GM10847 (cell line): Measurements from ENCODE around the gene CCDC9.

Source experiments
- POLR2A ChIP-seq: IDR thresholded peaks from 2 replicates; pipeline ENCODE4 v1.6.1; 2011; ENCODE audit not compliant: insufficient read length; ENCODE audit errors: extremely low read depth

The CCDC9 gene

DNA sequence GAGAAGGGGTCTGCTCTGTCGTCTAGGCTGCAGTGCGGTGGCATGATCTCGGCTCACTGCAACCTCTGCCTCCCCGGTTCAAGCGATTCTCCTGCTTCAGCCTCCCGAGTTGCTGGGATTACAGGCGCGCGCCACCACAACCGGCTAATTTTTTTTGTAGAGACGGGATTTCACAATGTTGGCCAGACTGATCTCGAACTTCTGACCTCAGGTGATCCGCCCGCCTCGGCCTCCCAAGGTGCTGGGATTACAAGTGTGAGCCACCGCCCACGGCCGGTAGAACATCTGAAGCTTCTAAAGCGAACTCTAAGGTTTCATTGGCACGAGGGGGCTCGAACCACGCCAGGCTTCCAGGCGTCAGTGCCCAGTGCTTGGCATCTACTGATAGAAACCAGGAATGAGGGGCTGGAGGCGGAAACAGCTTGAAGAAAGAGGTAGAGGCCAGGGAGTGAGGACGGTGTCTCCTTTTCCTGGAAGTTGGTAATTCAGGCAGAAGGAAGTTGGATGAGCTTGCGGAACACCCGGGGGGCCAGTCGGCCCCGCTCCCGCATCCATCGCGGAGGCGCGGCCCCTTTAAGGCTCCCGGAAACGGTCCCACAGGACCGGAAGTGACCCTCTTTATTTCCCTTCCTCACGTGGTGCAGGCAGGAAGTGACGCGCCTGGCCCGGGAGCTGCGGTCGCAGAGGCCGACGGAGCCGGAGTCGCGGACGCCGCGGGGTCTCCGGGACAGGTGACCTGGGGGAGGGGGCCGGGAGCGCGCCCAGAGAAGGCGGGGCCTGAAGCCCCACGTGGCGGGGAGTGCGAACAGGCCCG, at the start of gene CCDC9:
CCDC9 (plus strand) TSS at position 647 of the 814 bp plus-strand sequence. CDS start 1,876 bp downstream, outside the sequence.
- peak; percentile 73 for TF ChIP-seq POLR2A

DNA sequence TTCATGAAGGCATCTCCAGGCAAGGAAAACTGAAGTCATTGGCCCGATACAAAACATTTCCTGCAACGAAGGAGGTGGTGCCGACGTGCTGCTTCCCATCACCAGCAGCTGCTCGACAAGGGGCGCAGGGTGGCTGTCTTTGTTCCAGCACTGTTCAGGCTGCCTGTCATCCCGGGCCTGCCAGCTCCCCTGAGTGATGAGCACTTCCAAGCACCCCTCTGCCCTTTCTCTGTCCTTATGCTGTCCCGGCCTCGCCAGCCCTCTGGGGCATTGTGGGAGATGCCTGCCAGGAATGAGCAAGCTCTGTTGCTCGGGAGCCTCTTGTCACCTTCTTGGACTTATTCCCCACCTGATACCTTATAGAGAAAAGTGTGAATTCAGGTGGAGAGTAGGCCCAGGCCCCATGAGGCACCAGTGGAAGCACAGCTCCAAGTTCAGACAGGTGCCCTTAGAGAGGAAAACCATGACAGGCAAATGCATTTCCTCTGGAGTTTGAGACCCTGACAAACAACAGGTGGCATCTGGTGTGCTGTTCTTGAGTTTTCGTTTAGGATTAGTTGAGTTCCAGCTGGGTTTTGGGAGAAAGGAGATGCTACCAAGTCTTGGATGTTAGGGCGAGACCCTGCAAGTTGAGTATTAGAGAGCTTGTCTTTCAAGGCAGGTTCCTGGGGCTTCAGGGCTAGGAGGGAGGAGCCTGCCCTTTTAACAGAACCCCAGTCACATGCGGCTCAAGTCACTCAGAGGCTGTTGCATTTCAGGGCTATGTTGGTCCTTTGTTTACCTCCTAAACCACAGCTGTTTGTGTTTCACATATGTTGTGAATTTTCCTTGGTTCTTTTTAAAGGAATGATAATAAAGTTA, 46.8 kb upstream of the CCDC9 start:
- TF ChIP-seq POLR2A = no peak

DNA sequence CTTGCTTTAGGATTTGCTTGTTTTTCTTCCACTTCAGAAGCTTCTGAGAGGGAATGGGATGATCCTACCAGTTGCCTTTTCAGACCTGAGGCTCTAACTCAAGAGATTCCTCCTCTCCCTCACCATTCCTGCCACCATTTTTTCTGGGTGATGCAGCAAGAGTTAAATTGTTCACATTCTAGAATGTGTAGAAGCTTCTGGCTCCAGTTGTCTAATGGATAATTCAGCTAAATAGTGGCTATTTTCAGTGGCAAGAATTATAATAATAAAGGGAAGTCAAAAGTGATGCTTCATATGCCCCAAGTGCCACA, 46.2 kb upstream of the CCDC9 start:
- TF ChIP-seq POLR2A = no peak

DNA sequence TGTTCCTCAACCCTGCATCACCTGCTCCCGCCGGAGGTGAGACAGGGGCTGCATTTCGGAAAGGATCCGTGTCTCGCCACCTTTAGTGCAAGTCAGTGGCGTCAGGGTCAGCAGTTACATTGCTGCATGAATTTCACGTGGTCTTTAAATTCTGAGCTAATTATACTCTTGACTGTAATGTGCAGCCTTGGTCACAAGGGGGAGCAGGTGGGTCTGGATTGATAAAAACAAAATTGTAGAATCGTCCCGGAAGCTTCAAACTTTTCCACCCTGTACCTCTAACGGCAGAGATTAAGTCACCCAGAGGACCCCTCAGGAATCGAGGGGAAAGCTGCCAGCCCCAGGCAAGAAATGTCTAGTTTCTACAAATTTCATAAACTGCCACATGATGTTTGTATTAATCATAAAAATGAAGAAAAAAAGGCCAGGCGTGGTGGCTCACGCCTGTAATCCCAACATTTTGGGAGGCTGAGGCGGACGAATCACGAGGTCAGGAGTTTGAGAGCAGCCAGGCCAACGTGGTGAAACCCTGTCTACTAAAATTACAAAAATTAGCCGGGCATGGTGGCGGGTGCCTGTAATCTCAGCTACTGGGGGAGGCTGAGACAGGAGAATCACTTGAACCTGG, 45.5 kb upstream of the CCDC9 start:
- TF ChIP-seq POLR2A = no peak

- TF ChIP-seq POLR2A = no peak
These were observed 40.7 kb upstream of the CCDC9 start for GRCh38 chr19:47215581-47215980.

DNA sequence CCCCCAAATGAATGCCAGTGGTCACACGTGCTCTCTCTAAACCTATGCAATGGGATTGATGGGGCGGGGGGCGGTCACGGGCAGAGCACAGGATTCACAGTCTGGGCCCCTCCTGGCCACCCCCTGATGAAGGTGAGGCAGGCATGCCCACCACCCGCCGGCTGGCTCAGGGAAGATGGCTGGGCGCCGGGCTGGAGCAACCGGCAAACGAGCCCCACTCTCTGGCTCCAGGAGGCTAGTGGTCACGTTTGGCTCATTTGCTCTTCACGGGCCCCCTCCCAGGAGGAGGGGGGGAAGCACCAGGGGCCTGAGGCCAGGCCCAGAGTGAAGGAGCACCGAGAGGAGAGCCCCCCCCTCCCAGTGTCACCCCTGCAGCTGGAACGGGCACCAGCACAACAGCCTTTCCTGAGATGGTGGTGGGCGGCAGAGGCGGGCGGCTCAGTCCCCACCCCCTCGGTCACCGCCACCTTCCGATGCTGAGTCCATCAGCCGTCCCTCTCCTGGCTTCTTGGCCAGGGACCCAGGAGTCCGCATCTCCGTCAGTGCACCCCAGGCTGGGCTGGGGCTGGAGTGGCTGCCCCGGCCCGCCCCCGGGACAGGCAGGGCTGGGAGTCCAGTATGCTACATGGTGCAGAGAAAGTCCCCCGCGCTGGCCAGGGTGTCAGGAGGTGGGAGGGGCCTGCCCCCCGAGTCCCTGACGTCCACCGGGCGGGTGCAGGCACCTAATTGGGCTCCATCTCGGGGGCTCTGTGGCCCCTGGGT, 35.1 kb upstream of the CCDC9 start:
- no peak for TF ChIP-seq POLR2A

GRCh38 chr19:47221890-47222289, 34.4 kb upstream of the CCDC9 start:
- no peak for TF ChIP-seq POLR2A

DNA sequence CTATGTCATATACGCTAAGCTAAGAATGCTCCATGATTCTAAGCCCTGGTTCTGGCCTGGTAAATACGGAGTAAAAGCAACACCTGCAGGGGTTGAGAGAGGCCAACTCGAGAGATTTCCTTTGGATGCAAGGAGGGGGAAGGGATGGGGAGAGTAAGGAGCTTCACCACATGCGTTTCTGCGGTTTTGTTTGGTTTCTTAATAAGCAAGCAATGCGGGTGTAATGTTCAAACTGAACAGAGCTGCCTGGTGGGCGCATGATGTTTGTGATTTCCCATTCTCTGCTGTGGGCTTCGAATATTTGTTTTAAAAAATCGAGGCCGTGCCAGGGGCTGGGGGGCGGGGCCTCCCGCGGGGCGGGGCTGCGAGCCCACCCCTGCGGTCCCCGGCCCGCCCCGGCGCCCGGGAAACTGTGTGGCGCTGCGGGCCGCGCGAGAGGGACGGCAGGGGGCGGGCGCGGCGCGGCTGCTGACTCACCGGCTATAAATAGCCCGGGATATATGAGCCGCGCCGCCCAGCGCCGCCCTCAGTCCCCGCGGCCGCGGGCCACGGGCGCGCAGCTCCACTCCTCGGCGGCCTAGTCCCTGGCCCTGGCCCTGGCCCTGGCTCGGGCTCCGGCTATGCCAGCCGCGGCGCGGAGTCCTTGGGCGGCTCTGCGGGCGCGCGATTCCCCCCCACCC, 30.4 kb upstream of the CCDC9 start:
- peak; percentile 100 for TF ChIP-seq POLR2A

GRCh38 chr19:47226426-47227351, 29.6 kb upstream of the CCDC9 start:
- TF ChIP-seq POLR2A = peak; percentile 48

- TF ChIP-seq POLR2A = no peak
These were observed 28.8 kb upstream of the CCDC9 start for GRCh38 chr19:47227352-47228167.

DNA sequence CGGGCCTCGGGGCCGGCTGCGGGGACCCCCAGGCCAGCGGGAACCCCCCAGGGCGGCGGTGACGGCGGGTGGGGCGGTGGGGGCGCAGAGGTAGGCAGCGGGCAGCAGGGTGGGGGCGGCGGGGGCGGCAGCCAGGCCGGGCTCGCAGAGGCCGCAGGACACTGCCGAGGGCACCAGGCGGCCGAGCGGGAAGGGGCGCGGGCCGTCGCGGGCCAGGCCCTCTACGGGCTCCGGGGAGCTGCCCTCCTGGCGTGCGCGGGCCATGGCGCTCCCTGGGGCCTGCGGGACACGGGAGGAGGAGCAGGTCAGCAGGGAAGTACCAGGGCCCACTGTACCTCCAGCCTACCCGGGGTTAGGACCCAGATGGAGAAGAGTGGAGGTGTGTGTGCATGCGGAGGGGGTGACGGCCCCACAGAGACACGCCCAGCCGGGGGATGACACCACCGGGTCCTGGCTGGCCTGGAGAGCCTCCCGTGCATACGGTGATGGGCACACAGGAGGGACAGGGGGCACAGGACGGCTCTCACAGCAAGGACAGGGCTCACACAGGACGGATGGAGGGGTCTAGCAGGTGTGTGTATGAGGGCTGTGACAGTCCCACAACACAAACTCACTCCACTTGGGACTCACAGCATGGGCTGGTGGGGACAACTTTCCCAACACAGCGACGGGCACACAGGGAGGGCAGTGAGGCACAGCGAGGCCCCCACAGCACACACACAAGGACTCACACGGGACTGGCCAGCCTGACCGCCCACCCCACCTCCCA, 28.0 kb upstream of the CCDC9 start:
- peak; percentile 16 for TF ChIP-seq POLR2A
